Measurements from ENCODE around the gene FAM83G. TPM values are rescaled to one million over a fixed set of nuclear protein-coding genes. Genes with fewer than 3 reads are reported as not detected.

Gene FAM83G

Small RNA genes within 50 kb of the gene (small RNA-seq; reads per million reads assigned to genes)
- gene AC090286.3, result not detected
- gene RF00324, result not detected
